ENCODE results near the gene COPS7B.

Gene COPS7B

GRCh38 chr2:231795525-231796327 lies 9.5 kb downstream of the COPS7B start:
- no peaks in the 10 kb centered on the region for H3K27me3 ChIP-seq (ENCODE audit: control insufficient read depth, insufficient read depth, low read length)
- H3K36me3 ChIP-seq (ENCODE audit: control insufficient read depth, insufficient read depth, low read length): peaks cover 29% of the 10 kb centered on the region
- H3K4me1 ChIP-seq (ENCODE audit: control insufficient read depth, insufficient read depth, low read length): no peaks in the 10 kb centered on the region
- H3K9ac ChIP-seq (ENCODE audit: low read length): no peak overlapping the region
- no peak overlapping the region for H3K27ac ChIP-seq (ENCODE audit: low read depth, low read length)
- H3K4me3 ChIP-seq (ENCODE audit: low read length): no peak overlapping the region

DNA sequence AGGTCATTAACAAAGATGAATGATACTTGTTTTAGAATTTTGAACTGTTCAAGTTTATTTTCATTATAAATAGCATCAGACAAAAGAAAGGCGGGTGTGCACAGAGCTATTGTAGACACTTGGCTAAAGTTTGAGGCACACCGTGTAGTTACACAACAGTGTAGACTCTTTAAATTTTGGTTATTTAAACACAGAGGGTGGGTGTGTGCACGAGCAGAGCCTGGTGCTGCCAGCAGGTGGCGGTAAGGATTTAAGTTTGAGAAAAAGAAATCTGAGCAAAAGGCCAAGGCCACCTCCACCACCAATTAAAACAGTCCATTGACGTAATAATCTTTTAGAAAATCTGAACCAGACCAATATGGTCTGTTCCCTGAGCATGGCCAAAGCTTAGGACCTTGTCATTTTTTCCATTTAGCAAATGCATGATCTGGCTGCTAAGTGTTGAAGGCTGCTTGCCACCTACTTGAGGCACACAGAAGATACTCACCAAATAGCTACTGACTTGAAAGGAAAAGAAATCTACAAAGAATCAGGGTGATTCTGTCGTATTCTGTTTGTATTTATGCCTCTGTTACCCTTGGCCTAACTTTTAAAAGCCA lies 14.3 kb downstream of the COPS7B start:
- Histone ChIP-seq H3K4me3 (ENCODE audit: low read length) (no peak overlapping the region), H3K9ac (ENCODE audit: low read length) (no peak overlapping the region), H3K27ac (ENCODE audit: low read depth, low read length) (no peak overlapping the region), H3K27me3 (ENCODE audit: control insufficient read depth, insufficient read depth, low read length) (no peaks in the 10 kb centered on the region), H3K4me1 (ENCODE audit: control insufficient read depth, insufficient read depth, low read length) (no peaks in the 10 kb centered on the region), H3K36me3 (ENCODE audit: control insufficient read depth, insufficient read depth, low read length) (peaks cover 22% of the 10 kb centered on the region)

DNA sequence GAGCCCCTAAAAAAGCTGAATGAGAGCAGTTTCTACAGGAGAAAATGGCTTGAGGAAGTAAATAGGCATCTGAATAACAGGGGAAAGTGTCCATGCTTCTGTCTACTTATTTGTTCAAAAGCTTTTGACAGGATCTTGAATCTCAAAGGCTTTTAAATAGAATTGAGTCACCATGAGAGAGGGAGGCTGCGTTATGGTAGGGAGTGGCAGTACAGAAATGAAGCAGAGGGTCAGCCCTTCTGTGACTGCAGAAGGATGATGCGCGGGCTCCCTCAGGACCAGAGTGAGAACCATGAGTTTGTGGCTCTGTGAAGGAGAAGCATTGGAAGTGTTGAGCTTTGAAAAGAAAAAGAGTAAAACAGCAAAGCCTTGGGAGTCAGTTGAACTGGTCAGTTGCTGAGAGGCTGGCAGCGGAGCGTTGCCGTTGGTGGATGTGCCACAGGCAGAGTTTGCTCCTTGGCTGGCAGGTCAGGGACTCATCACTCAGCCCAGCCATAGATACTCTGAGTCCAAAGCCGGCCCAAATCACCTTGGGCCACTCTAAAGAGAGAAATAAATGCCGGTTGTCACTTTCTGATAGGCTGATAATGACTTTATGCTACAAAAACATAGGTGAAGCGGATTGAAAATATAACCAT lies 17.4 kb downstream of the COPS7B start:
- H3K36me3 ChIP-seq (ENCODE audit: control insufficient read depth, insufficient read depth, low read length): peaks cover 26% of the 10 kb centered on the region
- H3K27ac ChIP-seq (ENCODE audit: low read depth, low read length): no peak overlapping the region
- no peak overlapping the region for H3K4me3 ChIP-seq (ENCODE audit: low read length)
- no peaks in the 10 kb centered on the region for H3K27me3 ChIP-seq (ENCODE audit: control insufficient read depth, insufficient read depth, low read length)
- no peak overlapping the region for H3K9ac ChIP-seq (ENCODE audit: low read length)
- no peaks in the 10 kb centered on the region for H3K4me1 ChIP-seq (ENCODE audit: control insufficient read depth, insufficient read depth, low read length)

DNA sequence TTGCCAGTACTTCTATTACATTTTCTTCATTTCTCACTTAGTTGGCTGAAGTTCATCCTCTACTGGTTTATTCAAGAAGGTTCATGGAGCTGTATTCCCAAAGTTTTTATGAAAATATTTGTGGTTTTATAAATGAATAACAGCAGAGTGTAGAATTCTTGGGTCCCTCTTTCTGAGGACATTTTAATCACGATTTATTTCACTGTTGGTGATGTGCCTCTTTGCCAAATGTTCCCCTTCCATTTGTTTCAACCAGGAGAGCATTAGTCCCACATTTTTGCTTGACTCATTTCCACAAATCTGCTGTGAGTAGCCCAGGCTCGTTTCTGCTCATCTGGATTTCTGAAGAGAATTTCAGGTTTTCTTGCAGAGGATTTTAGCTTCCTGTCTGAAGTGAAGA lies 20.8 kb downstream of the COPS7B start:
- Histone ChIP-seq H3K27me3 (ENCODE audit: control insufficient read depth, insufficient read depth, low read length) (no peaks in the 10 kb centered on the region), H3K27ac (ENCODE audit: low read depth, low read length) (no peak overlapping the region), H3K9ac (ENCODE audit: low read length) (no peak overlapping the region), H3K4me1 (ENCODE audit: control insufficient read depth, insufficient read depth, low read length) (no peaks in the 10 kb centered on the region), H3K4me3 (ENCODE audit: low read length) (no peak overlapping the region), H3K36me3 (ENCODE audit: control insufficient read depth, insufficient read depth, low read length) (peaks cover 11% of the 10 kb centered on the region)

DNA sequence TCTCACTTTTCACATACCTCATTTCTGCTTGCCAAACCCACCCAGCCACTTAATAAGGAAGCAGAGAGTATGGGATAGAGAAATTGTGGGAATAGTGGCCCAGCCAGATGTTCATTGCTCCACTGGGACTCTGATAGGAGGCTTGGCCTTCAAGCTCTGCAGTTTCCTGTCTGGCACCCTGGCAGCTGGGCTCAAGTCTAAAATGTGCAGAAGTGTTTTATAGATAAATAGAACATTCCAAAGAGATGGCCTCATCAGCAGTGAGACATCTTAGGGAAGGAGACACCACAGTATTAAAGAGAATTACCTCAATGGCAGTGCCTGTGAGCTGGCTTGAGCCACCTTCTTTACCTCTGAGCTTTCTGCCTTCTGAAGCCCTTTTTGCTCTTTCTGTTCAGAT lies 24.7 kb downstream of the COPS7B start:
- H3K9ac ChIP-seq (ENCODE audit: low read length): no peak overlapping the region
- H3K4me1 ChIP-seq (ENCODE audit: control insufficient read depth, insufficient read depth, low read length): no peaks in the 10 kb centered on the region
- H3K36me3 ChIP-seq (ENCODE audit: control insufficient read depth, insufficient read depth, low read length): peaks cover 11% of the 10 kb centered on the region
- H3K4me3 ChIP-seq (ENCODE audit: low read length): no peak overlapping the region
- no peak overlapping the region for H3K27ac ChIP-seq (ENCODE audit: low read depth, low read length)
- H3K27me3 ChIP-seq (ENCODE audit: control insufficient read depth, insufficient read depth, low read length): no peaks in the 10 kb centered on the region

DNA sequence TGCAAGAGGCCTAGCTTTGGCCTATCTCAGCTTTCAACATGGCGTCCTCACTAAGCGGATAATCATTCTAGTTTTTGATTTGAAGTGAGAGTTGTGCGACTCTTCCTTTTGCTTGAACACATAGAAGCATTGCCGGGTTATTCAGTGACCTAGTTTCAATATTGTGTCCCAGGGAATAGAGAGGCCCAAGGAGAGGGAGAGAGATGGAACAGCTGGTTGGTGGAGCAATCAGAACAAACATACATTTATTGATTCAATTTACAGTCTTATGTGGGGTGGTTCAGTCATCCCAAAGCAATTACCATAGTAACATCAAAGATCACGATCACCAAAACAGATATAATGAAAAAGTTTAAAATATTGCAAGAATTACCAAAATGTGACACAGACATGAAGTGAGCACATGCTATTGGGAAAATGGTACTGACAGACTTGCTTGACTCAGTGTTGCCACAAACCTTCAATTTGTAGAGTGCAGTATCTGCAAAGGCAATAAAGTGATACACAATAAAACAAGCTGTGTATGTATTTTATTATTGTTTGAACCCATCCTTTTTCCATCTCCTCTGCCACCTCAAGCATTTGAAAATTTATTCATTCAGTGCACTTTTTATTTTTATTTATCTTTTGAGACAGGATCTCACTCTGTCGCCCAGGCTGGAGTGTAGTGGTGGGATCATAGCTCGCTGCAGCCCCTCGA lies 30.2 kb downstream of the COPS7B start:
- Histone ChIP-seq H3K27me3 (ENCODE audit: control insufficient read depth, insufficient read depth, low read length) (no peaks in the 10 kb centered on the region), H3K36me3 (ENCODE audit: control insufficient read depth, insufficient read depth, low read length) (no peaks in the 10 kb centered on the region), H3K4me1 (ENCODE audit: control insufficient read depth, insufficient read depth, low read length) (no peaks in the 10 kb centered on the region), H3K27ac (ENCODE audit: low read depth, low read length) (no peak overlapping the region), H3K4me3 (ENCODE audit: low read length) (no peak overlapping the region), H3K9ac (ENCODE audit: low read length) (no peak overlapping the region)

DNA sequence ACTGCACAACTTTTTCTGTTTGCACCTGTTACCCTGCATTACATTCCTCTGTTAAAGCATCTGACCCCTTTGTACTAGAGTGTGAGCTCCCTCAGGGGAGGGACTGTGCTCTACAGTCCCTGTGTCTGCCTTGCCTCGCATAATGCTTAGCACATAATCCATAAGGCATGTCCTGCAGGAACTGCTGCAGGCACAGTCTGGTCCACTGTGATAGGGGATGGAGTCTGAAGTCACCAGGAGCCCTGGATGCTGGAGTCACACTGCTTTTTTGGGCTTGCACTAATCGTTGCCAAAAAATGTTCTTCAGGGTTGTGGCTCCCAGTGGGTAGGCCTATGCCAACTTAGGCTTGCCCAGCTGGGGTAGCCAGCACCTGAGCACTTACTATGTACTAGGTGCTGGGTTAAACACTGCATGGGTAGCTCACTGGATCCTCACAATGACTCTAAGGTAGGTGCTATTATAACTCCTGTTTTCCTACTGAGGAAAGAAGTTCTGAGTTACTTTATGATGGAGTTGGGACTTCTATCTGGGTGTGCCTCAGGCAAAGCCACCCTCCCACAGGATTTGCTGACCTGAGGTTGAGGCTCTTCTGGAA lies 33.3 kb downstream of the COPS7B start:
- H3K36me3 ChIP-seq (ENCODE audit: control insufficient read depth, insufficient read depth, low read length): no peaks in the 10 kb centered on the region
- no peaks in the 10 kb centered on the region for H3K27me3 ChIP-seq (ENCODE audit: control insufficient read depth, insufficient read depth, low read length)
- no peaks in the 10 kb centered on the region for H3K4me1 ChIP-seq (ENCODE audit: control insufficient read depth, insufficient read depth, low read length)
- no peak overlapping the region for H3K9ac ChIP-seq (ENCODE audit: low read length)
- H3K4me3 ChIP-seq (ENCODE audit: low read length): no peak overlapping the region
- no peak overlapping the region for H3K27ac ChIP-seq (ENCODE audit: low read depth, low read length)

DNA sequence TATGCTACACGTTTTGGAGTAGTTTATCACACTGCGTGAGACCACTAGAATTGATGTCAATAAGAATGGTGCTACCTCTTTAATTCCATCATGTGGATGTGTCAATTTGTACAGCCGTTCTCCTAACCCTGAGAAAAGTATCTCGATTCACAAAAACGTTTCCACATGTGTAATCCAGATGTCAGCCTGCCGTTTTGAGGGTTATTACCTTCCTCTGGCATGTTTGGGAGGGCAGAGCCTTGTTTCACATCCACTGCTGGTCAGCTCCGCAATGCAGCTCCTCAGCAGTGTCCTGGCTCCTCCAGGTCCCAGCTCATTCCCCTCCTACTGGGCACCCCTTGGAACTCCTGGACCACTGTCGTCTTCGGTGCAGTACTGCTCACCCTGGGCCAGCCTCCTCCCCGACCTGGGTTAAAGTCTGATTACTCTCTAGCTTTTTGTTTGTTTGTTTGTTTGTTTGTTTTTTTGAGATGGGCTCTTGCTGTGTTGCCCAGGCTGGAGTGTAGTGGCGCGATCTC lies 34.6 kb downstream of the COPS7B start:
- no peaks in the 10 kb centered on the region for H3K27me3 ChIP-seq (ENCODE audit: control insufficient read depth, insufficient read depth, low read length)
- no peak overlapping the region for H3K27ac ChIP-seq (ENCODE audit: low read depth, low read length)
- H3K36me3 ChIP-seq (ENCODE audit: control insufficient read depth, insufficient read depth, low read length): no peaks in the 10 kb centered on the region
- no peak overlapping the region for H3K9ac ChIP-seq (ENCODE audit: low read length)
- H3K4me3 ChIP-seq (ENCODE audit: low read length): no peak overlapping the region
- H3K4me1 ChIP-seq (ENCODE audit: control insufficient read depth, insufficient read depth, low read length): no peaks in the 10 kb centered on the region

DNA sequence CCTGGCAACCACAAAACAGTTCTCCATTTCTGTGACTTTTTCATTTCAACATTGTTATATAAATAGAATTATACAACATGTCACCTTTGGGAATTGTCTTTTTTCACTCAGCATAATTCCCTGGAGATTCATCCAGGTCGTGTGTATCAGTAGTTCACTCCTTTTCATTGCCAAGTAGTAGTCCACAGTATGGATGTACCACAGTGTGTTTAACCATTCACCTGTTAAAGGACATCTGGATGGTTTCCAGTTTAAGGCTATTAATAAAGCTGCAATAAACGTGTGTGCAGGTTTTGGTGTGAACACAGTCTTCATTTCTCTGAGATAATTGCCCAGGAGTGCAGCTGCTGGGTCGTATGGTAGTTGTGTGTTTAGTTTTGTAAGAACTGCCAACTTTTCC lies 35.7 kb downstream of the COPS7B start:
- H3K4me3 ChIP-seq (ENCODE audit: low read length): no peak overlapping the region
- H3K27ac ChIP-seq (ENCODE audit: low read depth, low read length): no peak overlapping the region
- H3K9ac ChIP-seq (ENCODE audit: low read length): no peak overlapping the region
- H3K27me3 ChIP-seq (ENCODE audit: control insufficient read depth, insufficient read depth, low read length): no peaks in the 10 kb centered on the region
- no peaks in the 10 kb centered on the region for H3K4me1 ChIP-seq (ENCODE audit: control insufficient read depth, insufficient read depth, low read length)
- no peaks in the 10 kb centered on the region for H3K36me3 ChIP-seq (ENCODE audit: control insufficient read depth, insufficient read depth, low read length)

- Histone ChIP-seq H3K9ac (ENCODE audit: low read length) (no peak overlapping the region), H3K36me3 (ENCODE audit: control insufficient read depth, insufficient read depth, low read length) (no peaks in the 10 kb centered on the region), H3K4me3 (ENCODE audit: low read length) (no peak overlapping the region), H3K27me3 (ENCODE audit: control insufficient read depth, insufficient read depth, low read length) (no peaks in the 10 kb centered on the region), H3K4me1 (ENCODE audit: control insufficient read depth, insufficient read depth, low read length) (no peaks in the 10 kb centered on the region), H3K27ac (ENCODE audit: low read depth, low read length) (no peak overlapping the region)
Measured at GRCh38 chr2:231853105-231853504, 66.9 kb downstream of the COPS7B start.

DNA sequence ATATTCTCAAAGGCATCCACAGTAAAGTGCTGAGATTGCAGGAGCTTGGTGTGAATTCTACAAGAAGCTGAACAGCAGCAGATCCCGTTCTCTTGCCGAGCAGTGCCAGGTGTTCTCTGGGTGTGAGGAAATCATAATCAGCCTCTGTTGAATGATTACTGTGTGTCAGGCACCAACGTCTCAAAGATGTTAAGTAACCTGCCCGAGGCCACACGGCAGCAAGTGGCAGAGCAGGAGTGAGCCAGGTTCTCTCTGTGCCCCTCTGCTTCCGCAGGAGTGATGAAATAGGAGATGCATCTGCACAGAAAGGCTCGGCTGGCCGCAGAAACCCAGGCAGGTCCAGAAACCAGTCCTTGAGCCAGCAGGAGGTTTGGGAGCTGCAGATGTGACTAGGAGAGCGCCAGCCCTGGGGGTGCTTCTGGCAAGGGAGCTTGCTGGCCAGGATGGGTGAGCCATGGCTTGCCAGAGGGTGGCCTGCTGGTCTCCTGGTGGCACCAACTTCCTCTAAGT lies 68.4 kb downstream of the COPS7B start:
- H3K9ac ChIP-seq (ENCODE audit: low read length): no peak overlapping the region
- no peaks in the 10 kb centered on the region for H3K4me1 ChIP-seq (ENCODE audit: control insufficient read depth, insufficient read depth, low read length)
- H3K27ac ChIP-seq (ENCODE audit: low read depth, low read length): no peak overlapping the region
- no peaks in the 10 kb centered on the region for H3K36me3 ChIP-seq (ENCODE audit: control insufficient read depth, insufficient read depth, low read length)
- no peak overlapping the region for H3K4me3 ChIP-seq (ENCODE audit: low read length)
- H3K27me3 ChIP-seq (ENCODE audit: control insufficient read depth, insufficient read depth, low read length): no peaks in the 10 kb centered on the region

DNA sequence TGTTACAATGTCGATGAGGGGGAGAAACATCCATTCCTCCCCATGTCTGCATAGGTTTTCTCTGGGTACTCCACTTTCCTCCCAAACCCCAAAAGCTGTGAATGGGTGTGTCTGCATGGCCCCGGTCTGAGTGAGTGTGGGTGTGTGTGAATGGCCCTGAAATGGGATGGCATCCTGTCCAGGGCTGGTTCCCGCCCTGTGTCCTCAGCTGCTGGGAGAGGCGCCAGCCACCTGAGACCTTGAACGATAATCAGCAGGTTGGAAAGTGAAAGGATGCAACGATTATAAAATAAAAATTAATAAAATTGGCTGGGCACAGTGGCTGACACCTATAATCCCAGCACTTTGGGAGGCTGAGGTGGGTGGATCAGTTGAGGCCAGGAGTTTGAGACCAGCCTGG lies 70.7 kb downstream of the COPS7B start:
- H3K27me3 ChIP-seq (ENCODE audit: control insufficient read depth, insufficient read depth, low read length): no peaks in the 10 kb centered on the region
- no peak overlapping the region for H3K27ac ChIP-seq (ENCODE audit: low read depth, low read length)
- H3K4me1 ChIP-seq (ENCODE audit: control insufficient read depth, insufficient read depth, low read length): no peaks in the 10 kb centered on the region
- no peaks in the 10 kb centered on the region for H3K36me3 ChIP-seq (ENCODE audit: control insufficient read depth, insufficient read depth, low read length)
- no peak overlapping the region for H3K4me3 ChIP-seq (ENCODE audit: low read length)
- H3K9ac ChIP-seq (ENCODE audit: low read length): no peak overlapping the region
